Measurements from ENCODE around the gene TMPRSS9.
"Not testable (repeated sequence)": the region's sequence is repeated elsewhere in the genome, so short reads cannot be mapped to it uniquely, and the experiment has no call there.

Gene TMPRSS9

DNA sequence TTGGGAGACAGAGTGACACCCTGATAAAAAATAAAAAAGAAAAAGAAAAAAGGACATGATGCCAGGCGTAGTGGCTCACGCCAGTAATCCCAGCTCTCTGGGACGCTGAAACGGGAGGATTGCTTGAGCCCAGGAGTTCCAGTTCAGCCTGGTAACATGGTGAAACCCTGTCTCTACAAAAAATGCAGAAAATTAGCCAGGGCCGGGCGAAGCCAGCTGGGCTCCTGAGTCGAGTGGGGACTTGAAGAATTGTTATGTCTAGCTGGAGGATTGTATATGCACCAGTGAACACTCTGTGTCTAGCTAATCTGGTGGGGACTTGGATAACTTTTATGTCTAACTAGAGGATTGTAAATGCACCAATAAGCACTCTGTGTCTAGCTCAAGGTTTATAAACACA lies 32.3 kb downstream of the TMPRSS9 start:
- Histone ChIP-seq H3K36me3 (ENCODE audit: control insufficient read depth, low read depth, low read length) (no peaks in the 10 kb centered on the region), H3K9me3 (ENCODE audit: control insufficient read depth, low read depth, low read length) (no peaks in the 10 kb centered on the region), H3K4me3 (ENCODE audit: low read length) (no peak overlapping the region), H3K4me1 (ENCODE audit: control insufficient read depth, low read depth, low read length) (no peaks in the 10 kb centered on the region), H3K27me3 (ENCODE audit: control insufficient read depth, insufficient read depth, low read length) (no peaks in the 10 kb centered on the region), H3K27ac (ENCODE audit: low read length) (no peak overlapping the region), H3K9ac (ENCODE audit: low read length) (no peak overlapping the region)

DNA sequence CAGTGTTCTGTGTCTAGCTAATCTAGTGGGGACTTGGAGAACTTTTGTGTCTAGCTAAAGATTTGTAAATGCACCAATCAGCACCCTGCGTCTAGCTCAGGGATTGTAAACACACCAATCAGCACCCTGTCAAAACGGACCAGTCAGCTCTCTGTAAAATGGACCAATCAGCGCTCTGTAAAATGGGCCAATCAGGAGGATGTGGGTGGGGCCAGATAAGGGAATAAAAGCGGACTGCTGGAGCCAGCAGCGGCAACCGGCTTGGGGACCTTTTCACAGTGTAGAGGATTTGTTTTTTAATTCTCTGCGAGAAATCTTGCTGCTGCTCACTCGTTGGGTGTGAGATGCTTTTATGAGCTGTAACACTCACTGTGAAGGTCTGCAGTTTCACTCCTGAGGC lies 32.8 kb downstream of the TMPRSS9 start:
- not testable (repeated sequence) for H3K27ac ChIP-seq (ENCODE audit: low read length); H3K4me1 ChIP-seq (ENCODE audit: control insufficient read depth, low read depth, low read length); H3K36me3 ChIP-seq (ENCODE audit: control insufficient read depth, low read depth, low read length); H3K4me3 ChIP-seq (ENCODE audit: low read length); H3K27me3 ChIP-seq (ENCODE audit: control insufficient read depth, insufficient read depth, low read length); H3K9me3 ChIP-seq (ENCODE audit: control insufficient read depth, low read depth, low read length); H3K9ac ChIP-seq (ENCODE audit: low read length)

GRCh38 chr19:2394054-2394441 lies 34.0 kb downstream of the TMPRSS9 start:
- no peaks in the 10 kb centered on the region for H3K27me3 ChIP-seq (ENCODE audit: control insufficient read depth, insufficient read depth, low read length)
- H3K9me3 ChIP-seq (ENCODE audit: control insufficient read depth, low read depth, low read length): no peaks in the 10 kb centered on the region
- no peak overlapping the region for H3K27ac ChIP-seq (ENCODE audit: low read length)
- no peaks in the 10 kb centered on the region for H3K4me1 ChIP-seq (ENCODE audit: control insufficient read depth, low read depth, low read length)
- no peaks in the 10 kb centered on the region for H3K36me3 ChIP-seq (ENCODE audit: control insufficient read depth, low read depth, low read length)
- H3K9ac ChIP-seq (ENCODE audit: low read length): no peak overlapping the region
- no peak overlapping the region for H3K4me3 ChIP-seq (ENCODE audit: low read length)

- H3K4me1 ChIP-seq (ENCODE audit: control insufficient read depth, low read depth, low read length): no peaks in the 10 kb centered on the region
- H3K36me3 ChIP-seq (ENCODE audit: control insufficient read depth, low read depth, low read length): no peaks in the 10 kb centered on the region
- H3K27ac ChIP-seq (ENCODE audit: low read length): no peak overlapping the region
- no peaks in the 10 kb centered on the region for H3K27me3 ChIP-seq (ENCODE audit: control insufficient read depth, insufficient read depth, low read length)
- H3K9me3 ChIP-seq (ENCODE audit: control insufficient read depth, low read depth, low read length): no peaks in the 10 kb centered on the region
- H3K9ac ChIP-seq (ENCODE audit: low read length): no peak overlapping the region
- H3K4me3 ChIP-seq (ENCODE audit: low read length): no peak overlapping the region
Observed at GRCh38 chr19:2394442-2395292, 34.6 kb downstream of the TMPRSS9 start.

GRCh38 chr19:2395293-2395829 lies 35.3 kb downstream of the TMPRSS9 start:
- H3K27ac ChIP-seq (ENCODE audit: low read length); H3K9me3 ChIP-seq (ENCODE audit: control insufficient read depth, low read depth, low read length); H3K4me1 ChIP-seq (ENCODE audit: control insufficient read depth, low read depth, low read length); H3K9ac ChIP-seq (ENCODE audit: low read length); H3K27me3 ChIP-seq (ENCODE audit: control insufficient read depth, insufficient read depth, low read length); H3K36me3 ChIP-seq (ENCODE audit: control insufficient read depth, low read depth, low read length); H3K4me3 ChIP-seq (ENCODE audit: low read length): not testable (repeated sequence)

DNA sequence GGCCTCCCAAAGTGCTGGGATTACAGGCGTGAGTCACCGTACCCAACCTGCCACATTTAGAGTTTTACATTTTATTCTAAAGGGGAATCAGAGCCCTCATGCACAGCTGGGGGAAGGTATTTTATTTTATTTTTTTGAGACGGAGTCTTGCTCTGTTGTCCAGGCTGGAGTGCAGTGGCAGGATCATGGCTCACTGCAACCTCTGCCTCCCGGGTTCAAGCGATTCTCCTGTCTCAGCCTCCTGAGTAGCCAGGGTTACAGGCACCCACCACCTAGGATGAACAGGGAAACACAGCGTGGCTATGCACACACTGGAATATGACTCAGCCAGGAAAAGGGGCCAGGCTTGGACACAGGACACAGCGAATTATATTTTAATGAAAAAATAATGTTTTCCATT lies 37.1 kb downstream of the TMPRSS9 start:
- H3K27me3 ChIP-seq (ENCODE audit: control insufficient read depth, insufficient read depth, low read length); H3K4me1 ChIP-seq (ENCODE audit: control insufficient read depth, low read depth, low read length); H3K36me3 ChIP-seq (ENCODE audit: control insufficient read depth, low read depth, low read length); H3K27ac ChIP-seq (ENCODE audit: low read length); H3K9me3 ChIP-seq (ENCODE audit: control insufficient read depth, low read depth, low read length); H3K4me3 ChIP-seq (ENCODE audit: low read length); H3K9ac ChIP-seq (ENCODE audit: low read length): not testable (repeated sequence)

- H3K4me1 ChIP-seq (ENCODE audit: control insufficient read depth, low read depth, low read length): no peaks in the 10 kb centered on the region
- no peaks in the 10 kb centered on the region for H3K36me3 ChIP-seq (ENCODE audit: control insufficient read depth, low read depth, low read length)
- no peaks in the 10 kb centered on the region for H3K9me3 ChIP-seq (ENCODE audit: control insufficient read depth, low read depth, low read length)
- no peak overlapping the region for H3K9ac ChIP-seq (ENCODE audit: low read length)
- no peaks in the 10 kb centered on the region for H3K27me3 ChIP-seq (ENCODE audit: control insufficient read depth, insufficient read depth, low read length)
- H3K27ac ChIP-seq (ENCODE audit: low read length): no peak overlapping the region
- no peak overlapping the region for H3K4me3 ChIP-seq (ENCODE audit: low read length)
Observed at GRCh38 chr19:2398735-2399305, 38.8 kb downstream of the TMPRSS9 start.

DNA sequence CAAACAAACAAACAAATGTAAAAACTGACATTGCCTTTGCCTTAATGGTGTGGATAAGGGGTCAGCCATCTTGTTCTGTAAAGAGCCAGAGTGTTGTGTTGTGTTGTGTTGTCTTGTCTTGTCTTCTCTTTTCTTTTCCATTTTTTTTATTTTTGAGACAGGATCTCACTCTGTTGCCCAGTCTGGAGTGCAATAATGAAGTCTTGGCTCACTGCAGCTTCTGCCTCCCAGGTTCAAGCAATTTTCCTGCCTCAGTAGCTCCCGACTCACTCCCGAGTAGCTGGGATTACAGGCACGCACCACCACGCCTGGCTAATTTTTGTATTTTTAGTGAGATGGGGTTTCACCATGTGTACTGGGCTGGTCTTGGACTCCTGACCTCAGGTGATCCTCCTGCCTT lies 39.5 kb downstream of the TMPRSS9 start:
- Histone ChIP-seq H3K4me1 (ENCODE audit: control insufficient read depth, low read depth, low read length) (no peaks in the 10 kb centered on the region), H3K27me3 (ENCODE audit: control insufficient read depth, insufficient read depth, low read length) (no peaks in the 10 kb centered on the region), H3K9me3 (ENCODE audit: control insufficient read depth, low read depth, low read length) (peaks cover 3% of the 10 kb centered on the region), H3K36me3 (ENCODE audit: control insufficient read depth, low read depth, low read length) (no peaks in the 10 kb centered on the region), H3K27ac (ENCODE audit: low read length) (no peak overlapping the region), H3K9ac (ENCODE audit: low read length) (no peak overlapping the region), H3K4me3 (ENCODE audit: low read length) (no peak overlapping the region)

GRCh38 chr19:2408247-2408646 lies 48.2 kb downstream of the TMPRSS9 start:
- no peaks in the 10 kb centered on the region for H3K36me3 ChIP-seq (ENCODE audit: control insufficient read depth, low read depth, low read length)
- no peak overlapping the region for H3K9ac ChIP-seq (ENCODE audit: low read length)
- no peaks in the 10 kb centered on the region for H3K4me1 ChIP-seq (ENCODE audit: control insufficient read depth, low read depth, low read length)
- H3K27me3 ChIP-seq (ENCODE audit: control insufficient read depth, insufficient read depth, low read length): no peaks in the 10 kb centered on the region
- no peak overlapping the region for H3K27ac ChIP-seq (ENCODE audit: low read length)
- H3K4me3 ChIP-seq (ENCODE audit: low read length): no peak overlapping the region
- peaks cover 3% of the 10 kb centered on the region for H3K9me3 ChIP-seq (ENCODE audit: control insufficient read depth, low read depth, low read length)

DNA sequence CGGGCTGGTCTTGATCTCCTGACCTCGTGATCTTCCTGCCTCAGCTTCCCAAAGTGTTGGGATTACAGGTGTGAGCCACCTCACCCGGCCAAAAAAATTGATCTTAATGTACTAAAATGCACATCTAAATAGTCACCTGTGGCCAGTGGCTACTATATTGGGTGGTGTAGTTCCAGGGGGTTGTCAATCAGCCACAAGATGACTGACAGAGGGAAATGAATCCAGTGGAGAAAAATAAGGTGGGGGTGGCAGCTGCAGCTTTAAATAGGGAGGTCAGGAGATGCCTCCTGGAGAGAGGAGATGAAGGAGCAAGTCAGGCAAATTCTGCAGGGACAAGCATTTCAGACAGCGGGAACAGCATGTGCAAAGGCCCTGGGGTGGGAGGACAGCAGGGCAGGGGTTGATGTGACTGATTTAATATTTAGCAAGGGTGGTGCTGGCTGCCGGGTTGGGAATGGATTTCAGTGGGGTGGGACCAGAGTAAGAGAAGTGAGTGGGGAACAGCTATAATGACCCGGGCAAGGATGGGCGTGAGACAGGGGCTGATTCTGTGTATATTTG lies 49.4 kb downstream of the TMPRSS9 start:
- H3K4me1 ChIP-seq (ENCODE audit: control insufficient read depth, low read depth, low read length): no peaks in the 10 kb centered on the region

GRCh38 chr19:2410023-2410422 lies 50.0 kb downstream of the TMPRSS9 start:
- Histone ChIP-seq H3K9me3 (ENCODE audit: control insufficient read depth, low read depth, low read length) (no peaks in the 10 kb centered on the region), H3K4me1 (ENCODE audit: control insufficient read depth, low read depth, low read length) (no peaks in the 10 kb centered on the region), H3K36me3 (ENCODE audit: control insufficient read depth, low read depth, low read length) (no peaks in the 10 kb centered on the region), H3K4me3 (ENCODE audit: low read length) (no peak overlapping the region), H3K27me3 (ENCODE audit: control insufficient read depth, insufficient read depth, low read length) (no peaks in the 10 kb centered on the region), H3K9ac (ENCODE audit: low read length) (no peak overlapping the region), H3K27ac (ENCODE audit: low read length) (no peak overlapping the region)

More for the DNA sequence above, 49.4 kb downstream of the TMPRSS9 start:
- no peak overlapping the region for H3K27ac ChIP-seq (ENCODE audit: low read length)
- H3K9ac ChIP-seq (ENCODE audit: low read length): no peak overlapping the region
- H3K9me3 ChIP-seq (ENCODE audit: control insufficient read depth, low read depth, low read length): no peaks in the 10 kb centered on the region
- no peaks in the 10 kb centered on the region for H3K27me3 ChIP-seq (ENCODE audit: control insufficient read depth, insufficient read depth, low read length)
- H3K36me3 ChIP-seq (ENCODE audit: control insufficient read depth, low read depth, low read length): no peaks in the 10 kb centered on the region
- H3K4me3 ChIP-seq (ENCODE audit: low read length): no peak overlapping the region

All from iPS-18a (cell line).